Activated naive CD8-positive, alpha-beta T cell treated with anti-CD3 and anti-CD28 coated beads, Interleukin-2, amount 50 U/mL, for 24 hours (primary cell): ENCODE measurements around the gene TAOK2.

Experiments used
- ATAC-seq: fragments of 150-1000 bp; cut with Tn5 transposase; one replicate; pipeline ENCODE4 v1.10.0; 2021
- DNase-seq: peaks from one replicate; pipeline ENCODE4 v3.0.0; 2021
- H3K27ac Mint-ChIP-seq: one replicate; pipeline ENCODE4 v1.8.0; 2021; ENCODE audit warnings: mild to moderate bottlenecking, mixed read lengths
- H3K27me3 Mint-ChIP-seq: one replicate; pipeline ENCODE4 v1.8.0; 2021; ENCODE audit warnings: mixed read lengths
- H3K36me3 Mint-ChIP-seq: one replicate; pipeline ENCODE4 v1.8.0; 2021; ENCODE audit warnings: low read depth, mixed read lengths
- H3K4me1 Mint-ChIP-seq: one replicate; pipeline ENCODE4 v1.8.0; 2021; ENCODE audit warnings: mixed read lengths
- H3K4me3 Mint-ChIP-seq: one replicate; pipeline ENCODE4 v1.8.0; 2021; ENCODE audit warnings: mild to moderate bottlenecking, moderate library complexity, mixed read lengths
- H3K9me3 Mint-ChIP-seq: one replicate; pipeline ENCODE4 v1.8.0; 2021; ENCODE audit warnings: mixed read lengths

Gene TAOK2

DNA sequence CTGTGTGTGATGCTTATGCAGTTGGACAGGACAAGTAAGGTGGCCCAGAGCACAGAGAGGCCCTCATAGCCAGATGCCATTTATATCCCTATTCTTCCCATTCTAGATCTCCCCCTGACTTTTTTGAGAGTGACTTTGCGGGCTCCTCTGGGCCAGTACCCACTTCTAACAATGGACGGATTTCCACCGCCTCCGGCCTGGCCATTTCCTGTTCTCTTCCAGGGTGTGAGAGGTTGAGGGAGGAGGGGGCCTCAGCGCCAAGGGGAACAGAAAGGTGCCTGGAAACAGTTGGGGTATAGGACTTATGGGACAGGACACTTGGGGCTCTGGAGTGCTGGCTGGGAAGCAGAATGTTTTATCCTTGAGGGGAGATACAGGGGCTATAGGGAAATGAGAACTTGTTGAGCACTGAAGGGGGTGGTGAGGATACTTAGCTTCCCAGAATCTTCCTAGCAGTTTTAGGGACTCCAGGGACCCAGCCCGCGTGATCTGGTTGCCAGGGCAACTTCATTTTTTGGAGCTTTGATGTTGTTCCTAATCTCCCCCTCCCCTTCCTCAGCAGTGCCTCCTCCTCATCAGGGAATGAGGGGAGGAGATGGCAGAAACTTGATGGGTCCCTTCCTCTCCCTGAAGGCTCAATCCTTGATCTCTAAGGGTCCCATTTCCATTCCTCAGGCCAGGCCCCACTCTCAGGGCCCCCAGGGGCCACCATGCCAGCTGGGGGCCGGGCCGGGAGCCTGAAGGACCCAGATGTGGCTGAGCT, 3.6 kb downstream of the TAOK2 start:
- ATAC-seq (no peak), DNase-seq (no peak)
- peak overlapping the region; percentile 27 for H3K27ac Mint-ChIP-seq
- H3K9me3 Mint-ChIP-seq = peaks cover 8% of the 10 kb centered on the region
- no peaks in the 10 kb centered on the region for H3K27me3 Mint-ChIP-seq
- no peak overlapping the region for H3K4me3 Mint-ChIP-seq
- H3K36me3 Mint-ChIP-seq = peaks cover 33% of the 10 kb centered on the region
- H3K4me1 Mint-ChIP-seq = peaks cover 33% of the 10 kb centered on the region

DNA sequence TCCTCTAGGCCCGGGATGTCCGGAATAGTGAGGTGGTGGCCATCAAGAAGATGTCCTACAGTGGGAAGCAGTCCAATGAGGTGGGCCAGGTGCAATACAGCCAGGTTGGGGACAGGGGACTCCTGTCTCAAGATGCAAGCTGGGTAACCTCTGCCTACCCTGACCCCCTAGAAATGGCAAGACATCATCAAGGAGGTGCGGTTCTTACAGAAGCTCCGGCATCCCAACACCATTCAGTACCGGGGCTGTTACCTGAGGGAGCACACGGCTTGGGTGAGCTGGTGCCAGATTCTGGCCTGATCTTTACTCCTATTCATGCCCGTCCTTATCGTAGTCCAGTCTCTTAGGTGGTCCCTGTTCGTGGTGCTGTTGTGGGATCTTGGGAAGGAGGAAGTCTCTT, 4.4 kb downstream of the TAOK2 start:
- Mint-ChIP-seq H3K4me3 (no peak overlapping the region), H3K27ac (no peak overlapping the region), H3K36me3 (peaks cover 32% of the 10 kb centered on the region), H3K4me1 (peaks cover 29% of the 10 kb centered on the region), H3K27me3 (no peaks in the 10 kb centered on the region), H3K9me3 (peaks cover 4% of the 10 kb centered on the region)
- DNase-seq = no peak
- ATAC-seq = no peak

GRCh38 chr16:29978564-29979270, 5.0 kb downstream of the TAOK2 start:
- peaks cover 25% of the 10 kb centered on the region for H3K4me1 Mint-ChIP-seq
- DNase-seq (no peak), ATAC-seq (no peak)
- peaks cover 33% of the 10 kb centered on the region for H3K36me3 Mint-ChIP-seq
- H3K27ac Mint-ChIP-seq = no peak overlapping the region
- H3K4me3 Mint-ChIP-seq = no peak overlapping the region
- no peaks in the 10 kb centered on the region for H3K9me3 Mint-ChIP-seq
- no peaks in the 10 kb centered on the region for H3K27me3 Mint-ChIP-seq

DNA sequence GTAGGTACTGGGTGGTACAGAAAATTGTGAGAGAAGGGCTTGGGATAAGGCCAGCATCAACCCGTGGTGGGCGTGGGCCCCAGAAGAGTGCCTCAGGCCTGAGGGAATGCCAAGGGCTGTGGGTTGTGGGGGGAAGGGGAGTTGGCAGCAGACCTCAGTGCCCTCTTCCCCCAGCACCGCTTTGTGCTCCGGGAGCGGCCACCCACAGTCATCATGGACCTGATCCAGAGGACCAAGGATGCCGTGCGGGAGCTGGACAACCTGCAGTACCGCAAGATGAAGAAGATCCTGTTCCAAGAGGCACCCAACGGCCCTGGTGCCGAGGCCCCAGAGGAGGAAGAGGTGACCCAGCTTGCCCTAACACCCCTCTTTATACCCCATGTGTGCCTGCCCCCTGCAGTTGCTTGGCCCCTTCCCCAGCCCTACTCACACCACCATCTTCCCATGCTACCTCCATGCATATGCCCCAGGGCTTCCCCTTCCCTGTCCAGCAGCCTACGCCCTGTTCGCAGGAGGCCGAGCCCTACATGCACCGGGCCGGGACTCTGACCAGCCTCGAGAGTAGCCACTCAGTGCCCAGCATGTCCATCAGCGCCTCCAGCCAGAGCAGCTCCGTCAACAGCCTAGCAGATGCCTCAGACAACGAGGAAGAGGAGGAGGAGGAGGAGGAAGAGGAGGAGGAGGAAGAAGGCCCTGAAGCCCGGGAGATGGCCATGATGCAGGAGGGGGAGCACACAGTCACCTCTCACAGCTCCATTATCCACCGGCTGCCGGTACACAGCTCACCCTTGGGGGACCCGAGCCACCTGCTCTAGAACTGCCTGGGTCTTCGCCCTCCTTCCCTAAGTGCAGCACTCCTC, 9.1 kb downstream of the TAOK2 start:
- DNase-seq (no peak), ATAC-seq (no peak)
- Mint-ChIP-seq H3K4me1 (no peaks in the 10 kb centered on the region), H3K27ac (no peak overlapping the region), H3K27me3 (no peaks in the 10 kb centered on the region), H3K36me3 (peaks cover 35% of the 10 kb centered on the region), H3K4me3 (no peak overlapping the region), H3K9me3 (no peaks in the 10 kb centered on the region)

GRCh38 chr16:29983420-29984136, 9.9 kb downstream of the TAOK2 start:
- DNase-seq = no peak
- Mint-ChIP-seq H3K36me3 (peaks cover 33% of the 10 kb centered on the region), H3K9me3 (no peaks in the 10 kb centered on the region), H3K27ac (no peak overlapping the region), H3K4me3 (no peak overlapping the region), H3K4me1 (no peaks in the 10 kb centered on the region), H3K27me3 (no peaks in the 10 kb centered on the region)
- no peak for ATAC-seq

- no peak for DNase-seq
- Mint-ChIP-seq H3K27me3 (no peaks in the 10 kb centered on the region), H3K36me3 (peaks cover 32% of the 10 kb centered on the region), H3K4me1 (no peaks in the 10 kb centered on the region), H3K4me3 (no peak overlapping the region), H3K9me3 (no peaks in the 10 kb centered on the region), H3K27ac (no peak overlapping the region)
- ATAC-seq = no peak
These were observed 10.6 kb downstream of the TAOK2 start for GRCh38 chr16:29984137-29984763.

- DNase-seq (no peak), ATAC-seq (no peak)
- H3K4me3 Mint-ChIP-seq = no peak overlapping the region
- no peaks in the 10 kb centered on the region for H3K4me1 Mint-ChIP-seq
- H3K36me3 Mint-ChIP-seq = peaks cover 30% of the 10 kb centered on the region
- no peaks in the 10 kb centered on the region for H3K9me3 Mint-ChIP-seq
- no peak overlapping the region for H3K27ac Mint-ChIP-seq
- no peaks in the 10 kb centered on the region for H3K27me3 Mint-ChIP-seq
These were observed 11.1 kb downstream of the TAOK2 start for GRCh38 chr16:29984764-29985147.

- Mint-ChIP-seq H3K27me3 (no peaks in the 10 kb centered on the region), H3K36me3 (peaks cover 29% of the 10 kb centered on the region), H3K4me3 (no peak overlapping the region), H3K4me1 (no peaks in the 10 kb centered on the region), H3K27ac (no peak overlapping the region), H3K9me3 (no peaks in the 10 kb centered on the region)
- DNase-seq (no peak), ATAC-seq (no peak)
These were observed 11.7 kb downstream of the TAOK2 start for GRCh38 chr16:29985271-29985811.

DNA sequence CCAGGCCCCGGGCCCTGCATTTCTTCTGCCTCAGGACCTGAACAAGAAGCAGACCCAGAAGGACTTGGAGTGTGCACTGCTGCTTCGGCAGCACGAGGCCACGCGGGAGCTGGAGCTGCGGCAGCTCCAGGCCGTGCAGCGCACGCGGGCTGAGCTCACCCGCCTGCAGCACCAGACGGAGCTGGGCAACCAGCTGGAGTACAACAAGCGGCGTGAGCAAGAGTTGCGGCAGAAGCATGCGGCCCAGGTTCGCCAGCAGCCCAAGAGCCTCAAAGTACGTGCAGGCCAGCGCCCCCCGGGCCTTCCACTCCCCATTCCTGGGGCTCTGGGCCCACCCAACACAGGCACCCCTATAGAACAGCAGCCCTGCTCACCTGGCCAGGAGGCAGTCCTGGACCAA, 12.6 kb downstream of the TAOK2 start:
- H3K36me3 Mint-ChIP-seq = peaks cover 29% of the 10 kb centered on the region
- H3K4me1 Mint-ChIP-seq = no peaks in the 10 kb centered on the region
- H3K4me3 Mint-ChIP-seq = no peak overlapping the region
- H3K9me3 Mint-ChIP-seq = no peaks in the 10 kb centered on the region
- H3K27me3 Mint-ChIP-seq = no peaks in the 10 kb centered on the region
- DNase-seq = no peak
- no peak for ATAC-seq
- H3K27ac Mint-ChIP-seq = no peak overlapping the region

- no peak overlapping the region for H3K4me3 Mint-ChIP-seq
- no peak for DNase-seq
- H3K27me3 Mint-ChIP-seq = no peaks in the 10 kb centered on the region
- no peaks in the 10 kb centered on the region for H3K4me1 Mint-ChIP-seq
- no peaks in the 10 kb centered on the region for H3K9me3 Mint-ChIP-seq
- H3K36me3 Mint-ChIP-seq = peaks cover 29% of the 10 kb centered on the region
- no peak overlapping the region for H3K27ac Mint-ChIP-seq
- ATAC-seq = no peak
These were observed 13.3 kb downstream of the TAOK2 start for GRCh38 chr16:29986931-29987330.

DNA sequence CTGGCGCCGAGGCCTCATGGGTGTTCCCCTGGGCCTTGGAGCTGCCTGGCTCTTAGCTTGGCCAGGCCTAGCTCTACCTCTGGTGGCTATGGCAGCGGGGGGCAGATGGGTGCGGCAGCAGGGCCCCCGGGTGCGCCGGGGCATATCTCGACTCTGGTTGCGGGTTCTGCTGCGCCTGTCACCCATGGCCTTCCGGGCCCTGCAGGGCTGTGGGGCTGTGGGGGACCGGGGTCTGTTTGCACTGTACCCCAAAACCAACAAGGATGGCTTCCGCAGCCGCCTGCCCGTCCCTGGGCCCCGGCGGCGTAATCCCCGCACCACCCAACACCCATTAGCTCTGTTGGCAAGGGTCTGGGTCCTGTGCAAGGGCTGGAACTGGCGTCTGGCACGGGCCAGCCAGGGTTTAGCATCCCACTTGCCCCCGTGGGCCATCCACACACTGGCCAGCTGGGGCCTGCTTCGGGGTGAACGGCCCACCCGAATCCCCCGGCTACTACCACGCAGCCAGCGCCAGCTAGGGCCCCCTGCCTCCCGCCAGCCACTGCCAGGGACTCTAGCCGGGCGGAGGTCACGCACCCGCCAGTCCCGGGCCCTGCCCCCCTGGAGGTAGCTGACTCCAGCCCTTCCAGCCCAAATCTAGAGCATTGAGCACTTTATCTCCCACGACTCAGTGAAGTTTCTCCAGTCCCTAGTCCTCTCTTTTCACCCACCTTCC, 13.9 kb downstream of the TAOK2 start:
- Mint-ChIP-seq H3K4me3 (no peak overlapping the region), H3K27me3 (no peaks in the 10 kb centered on the region), H3K27ac (no peak overlapping the region)

DNA sequence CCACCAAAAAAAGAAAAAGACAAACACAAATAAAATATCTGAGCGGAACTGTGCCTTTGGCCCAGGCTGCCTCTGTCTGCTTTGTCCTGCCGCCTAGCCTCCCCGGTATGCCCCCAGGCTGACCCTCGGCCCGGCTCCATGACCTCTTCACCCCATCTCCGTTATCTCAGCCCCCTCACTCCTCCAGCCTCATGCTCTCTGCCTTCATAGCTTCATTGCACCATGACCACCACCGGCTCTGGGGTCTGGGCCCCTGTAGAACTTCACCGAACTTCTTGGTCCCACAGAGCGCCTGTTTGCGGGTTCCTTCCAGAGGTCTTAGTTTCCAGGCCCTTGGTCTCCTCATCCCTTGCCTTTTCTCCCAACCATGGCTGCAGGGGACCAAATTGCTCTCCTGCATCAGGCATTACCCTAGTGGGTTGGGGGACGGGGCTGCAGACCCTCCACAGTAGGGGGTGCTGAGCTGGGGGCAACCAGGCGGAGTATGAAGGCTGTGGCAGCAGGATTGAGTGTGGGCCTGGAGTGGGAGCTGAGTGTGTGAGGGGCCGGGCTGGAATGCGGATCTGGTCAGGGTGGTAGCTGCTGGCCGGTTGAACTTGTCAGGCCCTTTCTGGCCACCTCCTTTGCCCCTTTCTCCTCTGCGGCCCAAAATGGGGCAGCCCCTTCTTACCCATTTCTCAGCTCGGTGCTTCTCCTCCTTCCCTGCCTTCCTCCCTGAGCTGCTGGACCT, 14.8 kb downstream of the TAOK2 start:
- Mint-ChIP-seq H3K36me3 (peaks cover 22% of the 10 kb centered on the region), H3K4me1 (no peaks in the 10 kb centered on the region)
- no peak for ATAC-seq

More for the DNA sequence above, 13.9 kb downstream of the TAOK2 start:
- DNase-seq (no peak), ATAC-seq (no peak)
- no peaks in the 10 kb centered on the region for H3K4me1 Mint-ChIP-seq
- peaks cover 26% of the 10 kb centered on the region for H3K36me3 Mint-ChIP-seq
- no peaks in the 10 kb centered on the region for H3K9me3 Mint-ChIP-seq

More for the DNA sequence above, 14.8 kb downstream of the TAOK2 start:
- H3K4me3 Mint-ChIP-seq = no peak overlapping the region
- H3K27ac Mint-ChIP-seq = peak overlapping the region; percentile 50
- H3K27me3 Mint-ChIP-seq = no peaks in the 10 kb centered on the region
- no peaks in the 10 kb centered on the region for H3K9me3 Mint-ChIP-seq
- no peak for DNase-seq
